HG02623 (cell line): ENCODE results near the gene BCR.
"Not testable (repeated sequence)": the region's sequence is repeated elsewhere in the genome, so short reads cannot be mapped to it uniquely, and the experiment has no call there.

Experiments used
- ATAC-seq: cut with Tn5 transposase; IDR thresholded peaks from one replicate; pipeline ENCODE4 v1.9.1; 2021; ENCODE audit warnings: moderate library complexity; ENCODE audit not compliant: unreplicated experiment

BCR gene

DNA sequence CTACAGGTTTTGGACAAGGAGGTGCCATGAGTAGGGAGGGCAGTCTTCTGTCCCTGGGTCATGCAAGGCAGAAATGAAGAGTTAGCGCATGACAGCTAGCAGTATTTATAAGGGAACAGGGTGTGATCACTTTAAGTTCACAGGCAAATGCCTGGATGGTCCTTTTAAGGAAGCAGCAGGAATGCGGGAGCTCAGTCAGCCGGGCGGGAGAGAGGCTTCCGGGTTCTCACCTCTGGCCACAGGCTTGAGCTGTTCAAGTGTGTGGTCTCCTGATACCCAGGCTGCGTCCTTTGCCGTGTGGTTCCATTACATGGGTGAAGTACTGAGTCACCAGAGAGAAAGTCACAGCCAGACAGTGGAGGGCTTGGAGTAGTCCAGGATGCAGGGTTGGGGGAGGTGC lies 105.4 kb downstream of the BCR start:
- no peak for ATAC-seq

DNA sequence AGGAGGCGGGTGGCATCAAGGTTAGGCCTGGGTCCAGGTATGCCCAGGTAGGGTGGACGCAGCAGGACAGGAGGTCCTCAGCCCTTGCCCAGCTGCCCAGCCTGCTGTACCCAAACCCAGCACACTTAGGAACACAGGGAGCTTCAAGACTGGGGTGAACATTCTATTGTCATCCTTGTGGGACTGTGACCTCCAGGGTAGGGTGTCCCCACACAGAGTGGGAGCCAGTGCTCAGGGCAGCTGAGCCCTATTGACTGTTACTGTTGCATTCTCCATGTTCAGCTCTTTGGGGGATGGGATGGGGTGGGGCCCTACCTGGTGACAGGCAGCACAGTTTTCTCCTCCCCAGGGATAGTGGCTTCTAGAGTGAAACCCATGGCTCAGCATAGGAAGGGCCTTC lies 106.0 kb downstream of the BCR start:
- no peak for ATAC-seq

DNA sequence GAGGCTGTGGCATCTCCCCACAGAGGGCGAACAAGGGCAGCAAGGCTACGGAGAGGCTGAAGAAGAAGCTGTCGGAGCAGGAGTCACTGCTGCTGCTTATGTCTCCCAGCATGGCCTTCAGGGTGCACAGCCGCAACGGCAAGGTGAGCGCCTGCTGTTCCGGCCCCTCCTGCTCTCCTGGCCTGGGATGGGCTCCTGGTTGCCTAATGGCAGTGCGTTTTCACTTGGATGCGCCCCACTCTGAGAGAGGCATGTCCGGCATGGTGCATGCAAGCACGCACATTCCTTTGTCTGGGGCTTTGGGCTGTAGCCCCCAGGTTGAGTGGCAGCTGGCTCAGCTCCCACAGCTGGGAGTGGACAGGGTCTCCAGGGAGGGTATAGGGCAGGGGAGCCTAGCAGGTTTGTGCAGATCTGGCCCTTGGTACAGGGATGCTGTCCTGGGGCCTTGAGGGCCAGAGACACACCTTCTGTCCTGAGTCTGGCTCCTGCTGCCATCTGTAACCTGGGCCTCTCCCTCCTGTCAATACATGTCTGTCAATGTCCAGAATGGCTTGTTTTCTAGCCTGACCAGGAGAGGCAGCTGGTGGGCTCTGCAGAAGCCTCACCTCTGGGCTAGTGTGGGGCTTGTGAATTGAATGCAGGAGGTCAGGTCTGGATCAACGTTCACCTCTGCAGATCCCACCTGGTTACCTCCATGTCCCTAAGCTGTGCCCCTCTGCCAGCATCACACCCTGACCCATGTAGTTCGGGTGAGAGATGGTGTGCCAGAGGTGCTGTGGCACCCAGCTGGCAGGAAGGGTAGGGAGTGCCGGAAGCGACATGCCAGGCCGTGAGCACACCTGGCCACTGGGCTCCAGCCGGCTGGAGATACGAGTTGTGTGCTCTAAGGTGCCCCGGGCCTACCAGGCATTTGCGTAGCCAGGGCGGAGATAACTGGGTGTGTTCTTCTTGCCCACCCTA lies 107.1 kb downstream of the BCR start:
- no peak for ATAC-seq

DNA sequence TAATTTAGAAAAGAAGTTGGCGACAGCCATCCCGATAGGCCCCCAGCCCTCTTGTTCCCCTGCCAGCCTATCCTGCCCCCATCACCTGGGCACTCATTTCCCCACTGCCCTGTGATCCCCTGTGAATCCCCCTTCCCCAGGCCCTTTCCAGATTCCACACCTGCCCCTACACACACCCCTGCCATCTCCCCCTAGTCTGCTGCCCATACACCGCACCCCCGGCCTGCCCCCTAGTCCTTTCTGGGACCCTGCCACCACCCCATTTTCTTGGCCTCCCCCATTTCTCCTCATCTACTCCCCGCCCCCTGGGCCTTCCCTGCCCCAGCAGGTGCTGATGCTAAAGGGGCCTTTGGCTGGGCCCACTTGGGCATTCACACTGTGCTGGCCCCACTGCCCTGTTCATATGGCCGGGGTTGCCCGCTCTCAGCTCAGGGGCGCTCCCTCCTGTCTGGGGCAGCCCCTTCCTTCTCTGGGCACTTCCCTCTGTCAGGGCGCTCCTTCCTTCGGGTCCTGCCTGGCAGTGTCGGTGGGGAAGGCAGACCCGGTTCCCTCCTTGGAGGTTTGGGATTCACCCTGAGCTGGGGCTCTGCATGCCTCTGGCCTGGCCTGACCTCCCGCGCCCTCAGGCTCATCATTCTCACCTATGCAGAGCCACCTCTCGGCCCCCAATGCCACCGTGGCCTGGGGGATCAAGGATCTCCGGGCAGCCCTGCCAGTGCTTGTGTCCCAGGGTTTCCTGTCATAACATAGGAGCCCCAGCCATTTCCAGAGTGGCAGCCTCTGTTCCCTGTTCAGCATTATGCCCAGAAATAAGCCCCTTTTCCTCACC lies 108.2 kb downstream of the BCR start:
- no peak for ATAC-seq

DNA sequence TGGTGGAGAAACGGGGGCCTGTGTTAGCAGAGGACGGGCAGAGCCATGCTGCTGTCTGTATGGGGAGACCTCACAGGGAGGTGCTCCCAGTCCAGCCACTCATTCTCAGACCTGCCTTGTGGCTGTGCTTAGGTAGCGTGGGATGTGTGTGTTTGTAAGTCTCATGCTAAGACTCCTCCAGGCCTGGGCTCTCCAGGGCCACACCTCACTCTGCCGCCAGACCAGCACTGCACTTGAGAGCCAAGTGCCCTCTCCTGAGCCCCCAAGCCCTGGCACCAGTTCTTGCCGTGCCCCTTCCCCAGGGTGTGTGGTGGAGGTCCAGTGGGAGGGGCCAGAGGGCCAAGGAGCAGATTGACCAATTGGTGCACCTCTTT lies 108.8 kb downstream of the BCR start:
- ATAC-seq: no peak

DNA sequence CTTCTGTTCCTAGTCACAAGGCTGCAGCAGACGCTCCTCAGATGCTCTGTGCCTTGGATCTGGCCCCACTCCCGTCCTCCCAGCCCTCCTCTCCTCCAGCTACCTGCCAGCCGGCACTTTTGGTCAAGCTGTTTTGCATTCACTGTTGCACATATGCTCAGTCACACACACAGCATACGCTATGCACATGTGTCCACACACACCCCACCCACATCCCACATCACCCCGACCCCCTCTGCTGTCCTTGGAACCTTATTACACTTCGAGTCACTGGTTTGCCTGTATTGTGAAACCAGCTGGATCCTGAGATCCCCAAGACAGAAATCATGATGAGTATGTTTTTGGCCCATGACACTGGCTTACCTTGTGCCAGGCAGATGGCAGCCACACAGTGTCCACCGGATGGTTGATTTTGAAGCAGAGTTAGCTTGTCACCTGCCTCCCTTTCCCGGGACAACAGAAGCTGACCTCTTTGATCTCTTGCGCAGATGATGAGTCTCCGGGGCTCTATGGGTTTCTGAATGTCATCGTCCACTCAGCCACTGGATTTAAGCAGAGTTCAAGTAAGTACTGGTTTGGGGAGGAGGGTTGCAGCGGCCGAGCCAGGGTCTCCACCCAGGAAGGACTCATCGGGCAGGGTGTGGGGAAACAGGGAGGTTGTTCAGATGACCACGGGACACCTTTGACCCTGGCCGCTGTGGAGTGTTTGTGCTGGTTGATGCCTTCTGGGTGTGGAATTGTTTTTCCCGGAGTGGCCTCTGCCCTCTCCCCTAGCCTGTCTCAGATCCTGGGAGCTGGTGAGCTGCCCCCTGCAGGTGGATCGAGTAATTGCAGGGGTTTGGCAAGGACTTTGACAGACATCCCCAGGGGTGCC lies 109.8 kb downstream of the BCR start:
- ATAC-seq: no peak

DNA sequence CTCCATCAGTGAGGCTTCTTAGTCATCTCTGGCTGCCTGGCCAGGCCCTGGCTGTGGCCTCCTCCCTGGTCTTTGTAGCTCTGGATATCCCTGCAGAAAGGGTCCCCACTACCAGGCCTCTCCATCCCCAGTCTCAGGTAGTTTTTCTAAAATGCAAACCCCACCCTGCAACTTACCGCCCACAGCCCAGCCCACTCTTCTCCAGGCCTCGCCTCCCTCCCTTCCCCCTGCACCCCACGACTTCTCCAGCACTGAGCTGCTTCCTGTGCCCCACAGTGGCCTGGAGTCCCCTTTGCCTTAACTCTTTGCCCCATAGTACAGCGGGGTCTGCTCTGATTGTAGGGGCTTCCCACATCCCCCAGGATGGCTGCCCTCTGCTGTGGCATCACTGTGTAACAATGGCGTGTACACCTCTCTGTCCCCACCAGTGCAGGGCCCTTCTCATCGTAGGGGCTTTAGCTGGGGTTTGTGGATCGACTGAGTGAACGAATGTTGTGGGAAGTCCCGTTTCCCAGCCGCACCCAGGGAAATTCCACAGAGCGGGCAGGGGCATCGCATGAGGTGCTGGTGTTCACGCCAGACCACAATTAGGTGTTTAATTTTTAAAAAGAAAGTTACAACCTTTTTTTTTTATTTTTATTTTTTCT lies 111.6 kb downstream of the BCR start:
- ATAC-seq: no peak

DNA sequence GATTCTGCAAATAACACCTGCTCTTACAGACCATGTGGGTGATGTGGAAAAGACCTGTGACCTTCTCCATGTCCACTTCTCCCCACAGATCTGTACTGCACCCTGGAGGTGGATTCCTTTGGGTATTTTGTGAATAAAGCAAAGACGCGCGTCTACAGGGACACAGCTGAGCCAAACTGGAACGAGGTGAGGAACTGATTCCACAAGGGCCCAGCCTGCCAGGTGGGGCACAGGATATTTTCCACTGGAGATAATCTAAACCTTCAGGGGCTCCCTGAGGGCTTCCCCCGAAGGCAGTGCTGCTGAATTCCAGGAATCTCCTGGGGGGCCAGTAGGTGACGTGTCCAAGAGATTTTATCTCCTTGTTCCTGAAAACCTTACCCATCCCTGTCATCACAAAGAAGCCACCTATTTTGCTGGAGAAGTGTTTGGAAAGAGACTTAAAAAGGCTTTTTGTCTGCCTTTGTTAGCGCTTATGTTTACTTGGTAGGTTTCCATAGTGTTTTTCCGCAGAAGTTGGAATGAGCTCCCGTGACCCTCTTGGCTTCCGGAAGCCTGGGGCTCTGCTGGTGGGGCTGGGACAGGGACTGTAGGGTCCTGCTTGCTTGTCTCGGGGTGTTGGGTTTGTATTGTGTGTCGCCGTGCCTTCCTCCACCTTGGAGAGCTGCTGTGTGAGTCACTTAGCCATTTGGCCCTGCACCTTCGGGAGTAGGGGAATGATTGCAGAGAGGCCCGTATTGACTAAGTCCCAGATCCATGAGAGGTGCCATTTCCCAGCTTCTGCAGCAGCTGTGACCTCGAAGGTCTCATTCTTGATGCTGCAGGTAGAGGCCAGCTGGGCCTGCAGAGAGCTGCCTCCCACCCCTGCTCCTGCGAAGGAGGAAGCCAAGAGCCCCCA lies 112.4 kb downstream of the BCR start:
- no peak for ATAC-seq

DNA sequence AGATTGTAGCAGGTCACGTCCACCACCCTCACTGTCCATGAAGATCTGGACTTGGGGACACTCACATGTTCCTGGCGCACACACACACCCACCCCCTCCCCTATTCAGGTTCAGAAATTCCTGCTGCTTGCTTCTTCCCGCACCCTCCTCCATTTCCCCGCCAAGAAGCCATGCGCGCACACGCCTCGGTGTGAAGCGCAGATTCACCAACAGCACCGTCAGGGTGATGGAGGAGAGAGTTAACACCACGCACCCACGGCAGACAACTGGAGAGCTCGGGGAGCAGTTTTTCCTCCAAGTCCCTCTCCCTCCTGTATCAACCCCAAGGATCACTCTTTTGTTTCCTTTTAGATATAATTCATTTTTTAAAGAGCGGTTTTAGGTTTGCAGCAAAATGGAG lies 113.4 kb downstream of the BCR start:
- no peak for ATAC-seq

DNA sequence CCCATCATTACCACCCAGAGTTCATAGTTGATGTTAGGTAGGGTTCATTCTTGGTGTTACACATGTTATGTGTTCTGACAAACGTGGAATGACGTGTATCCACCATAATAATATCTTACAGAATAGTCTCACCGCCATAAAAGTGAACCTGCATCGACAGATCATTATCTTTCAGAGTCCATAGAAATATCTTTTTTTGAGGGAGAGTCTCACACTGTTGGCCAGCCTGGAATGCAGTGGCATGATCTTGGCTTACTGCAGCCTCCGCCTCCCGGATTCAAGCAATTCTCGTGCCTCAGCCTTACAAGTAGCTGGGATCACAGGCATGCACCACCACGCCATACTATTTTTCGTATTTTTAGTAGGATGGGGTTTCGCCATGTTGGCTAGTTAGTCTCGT lies 113.9 kb downstream of the BCR start:
- ATAC-seq: no peak

DNA sequence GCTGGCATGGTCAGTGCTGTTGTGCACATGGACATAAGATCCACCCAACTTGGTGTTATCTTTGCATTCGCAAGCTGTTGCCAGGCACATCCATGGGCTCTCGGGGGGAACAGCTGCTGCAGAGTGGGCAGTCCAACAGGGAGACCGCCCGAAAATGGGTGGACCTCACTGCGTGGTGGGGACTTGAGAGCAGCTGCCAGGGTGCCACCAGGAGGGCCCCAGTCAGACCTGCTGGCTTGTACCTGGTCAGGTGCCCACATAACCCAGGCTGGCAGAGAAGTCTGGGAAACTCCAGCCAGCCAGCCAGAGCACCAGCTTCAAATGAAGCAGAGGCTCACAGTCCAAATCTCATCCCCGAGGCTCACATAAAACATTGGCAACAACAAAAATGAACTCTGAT lies 120.2 kb downstream of the BCR start:
- ATAC-seq: no peak

DNA sequence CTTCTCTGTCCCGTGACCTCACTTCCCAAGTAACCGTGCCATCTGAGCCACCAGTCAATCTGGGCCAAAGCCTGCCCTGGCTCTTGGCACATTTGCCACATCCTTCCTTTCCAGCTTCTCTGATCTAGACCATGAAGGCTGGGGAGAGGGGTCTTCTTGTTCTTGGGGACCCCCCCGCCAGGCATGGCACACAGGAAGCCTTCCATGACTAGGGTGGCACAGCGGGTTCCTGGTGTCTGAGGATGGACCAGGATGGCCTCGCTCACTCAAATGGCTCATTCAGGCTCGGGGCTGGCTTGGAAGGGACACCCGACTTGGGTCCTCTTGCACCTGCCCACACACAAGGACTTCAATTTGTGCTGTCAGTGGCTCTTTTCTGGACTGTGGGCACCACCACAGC lies 121.3 kb downstream of the BCR start:
- ATAC-seq: no peak

DNA sequence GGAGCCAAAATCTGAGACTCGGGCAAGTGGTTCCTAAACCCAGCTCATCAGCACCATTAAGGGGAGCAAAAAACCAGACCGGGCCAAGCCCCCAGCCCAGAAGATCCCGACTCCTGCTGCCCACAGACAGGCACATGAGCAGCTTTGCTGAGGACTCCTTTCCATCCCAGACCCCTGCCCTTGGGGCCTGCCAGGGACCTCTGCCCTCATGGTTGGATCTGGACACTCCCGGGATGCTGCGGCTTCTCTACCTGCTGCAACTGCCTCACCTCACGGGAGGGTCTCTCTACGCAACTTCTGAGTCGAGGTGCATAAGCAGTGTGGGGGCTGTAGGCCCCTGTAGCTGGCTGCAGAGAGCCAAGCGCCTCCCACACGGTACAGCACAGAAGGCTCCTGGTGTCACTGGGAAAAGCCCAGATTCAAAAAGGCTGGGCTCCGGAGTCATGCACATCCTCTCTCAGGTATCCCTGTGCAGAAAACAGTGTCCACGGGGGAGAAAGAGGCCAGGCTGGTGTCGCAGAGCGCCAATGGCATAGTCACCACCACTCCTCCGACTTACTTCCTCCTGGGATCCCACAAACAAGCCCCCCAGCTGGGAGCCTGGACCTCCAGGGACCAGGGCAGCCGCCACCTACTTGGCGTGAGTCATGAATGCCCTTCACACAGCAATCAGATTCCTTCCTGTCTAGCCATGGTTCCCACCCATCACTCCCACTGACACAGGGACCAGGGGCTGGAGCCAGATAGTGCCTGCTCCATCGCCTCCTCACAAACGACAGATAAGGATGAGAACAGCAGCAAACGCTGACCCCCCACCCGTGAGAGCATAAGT lies 122.1 kb downstream of the BCR start:
- no peak for ATAC-seq

DNA sequence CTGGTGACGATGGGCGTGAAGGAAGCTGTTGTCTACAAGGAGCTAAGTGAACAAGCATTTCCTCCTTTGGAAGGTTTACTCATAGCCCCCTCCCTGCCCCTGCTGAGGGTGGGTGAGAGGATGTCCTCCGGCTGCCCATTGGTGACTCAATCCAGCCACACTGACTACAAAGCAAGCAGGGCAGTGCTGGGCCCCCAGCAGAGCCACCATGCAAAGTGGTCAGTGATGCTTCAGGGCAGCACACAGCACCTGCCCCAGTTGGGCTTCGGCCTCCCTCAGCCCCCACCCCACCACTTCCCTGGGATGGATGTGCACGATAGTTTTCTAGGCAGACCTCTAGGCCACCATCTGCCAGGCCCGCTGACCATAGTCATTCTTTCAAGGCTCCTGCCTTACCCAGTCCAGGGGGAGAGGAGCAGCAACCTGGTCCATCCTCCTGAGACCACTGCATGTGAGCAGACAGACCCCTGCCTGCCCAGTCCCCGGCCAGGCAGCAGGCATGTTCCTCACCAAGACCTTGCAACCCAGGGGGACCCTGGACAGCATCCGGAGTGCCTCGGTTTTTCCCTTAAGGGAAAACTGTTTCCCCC lies 125.1 kb downstream of the BCR start:
- ATAC-seq: no peak

DNA sequence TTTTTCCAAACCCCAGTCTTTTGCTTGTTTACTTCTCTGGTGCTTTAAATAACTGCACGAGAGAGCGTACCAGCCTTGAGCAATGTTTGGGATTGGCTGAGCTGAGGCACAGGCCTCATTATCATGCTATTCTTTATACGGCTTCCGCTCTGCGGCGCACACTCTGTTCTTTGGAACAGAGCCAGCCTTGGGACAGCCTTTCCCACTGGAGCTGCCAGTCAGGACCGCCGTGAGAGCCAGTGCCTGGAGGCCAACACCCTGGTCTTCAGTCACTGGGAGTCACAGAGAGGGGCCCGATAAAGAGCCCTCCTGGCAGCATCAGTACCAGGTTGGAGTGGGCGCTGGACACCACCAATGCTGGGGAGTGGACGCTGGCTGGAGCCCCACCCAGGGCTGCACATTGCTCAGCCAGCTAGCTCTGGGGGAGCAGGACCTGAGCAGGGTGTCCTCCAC lies 125.6 kb downstream of the BCR start:
- no peak for ATAC-seq

DNA sequence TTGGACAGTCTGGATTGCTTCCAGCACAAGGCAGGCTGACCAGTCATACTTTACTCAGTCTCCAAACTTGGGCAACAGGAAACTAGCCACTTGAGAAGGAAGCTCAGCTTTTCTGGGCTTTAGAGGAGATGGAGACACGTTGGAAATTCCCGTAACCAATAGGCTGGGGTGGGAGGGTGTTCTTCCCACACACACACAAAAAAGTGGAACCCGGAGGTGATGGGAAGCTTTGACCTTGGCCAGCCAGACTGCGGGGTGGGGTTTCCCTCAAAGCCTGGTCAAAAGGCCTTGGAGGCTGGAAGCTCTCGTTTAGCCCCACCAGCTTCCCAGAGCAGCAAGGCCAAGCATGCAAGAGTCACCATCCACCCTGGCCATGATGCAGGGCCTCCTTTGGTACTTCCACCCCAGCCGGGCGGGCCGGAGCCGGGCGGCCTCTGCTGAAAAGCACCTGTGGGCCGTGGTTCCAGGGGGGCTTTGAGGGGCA lies 126.2 kb downstream of the BCR start:
- no peak for ATAC-seq

DNA sequence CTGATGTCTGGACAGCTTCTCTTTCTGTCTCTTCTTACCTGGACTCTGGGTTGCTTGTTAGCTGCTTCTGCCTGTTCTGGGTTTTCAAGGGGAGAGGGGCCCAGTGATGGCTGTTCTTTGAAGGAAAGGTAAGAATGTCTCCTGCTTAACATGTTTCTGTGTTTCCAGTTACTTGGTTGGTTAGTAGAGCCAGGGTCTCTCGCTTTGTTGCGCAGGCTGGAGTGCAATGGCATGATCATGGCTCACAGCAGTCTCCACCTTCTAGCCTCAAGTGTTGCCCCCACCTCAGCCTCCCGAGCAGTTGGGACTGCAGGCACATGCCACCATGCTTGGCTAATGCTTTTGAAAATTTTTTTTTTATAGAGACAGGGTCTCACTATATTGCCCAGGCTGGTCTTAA lies 126.6 kb downstream of the BCR start:
- ATAC-seq: no peak

DNA sequence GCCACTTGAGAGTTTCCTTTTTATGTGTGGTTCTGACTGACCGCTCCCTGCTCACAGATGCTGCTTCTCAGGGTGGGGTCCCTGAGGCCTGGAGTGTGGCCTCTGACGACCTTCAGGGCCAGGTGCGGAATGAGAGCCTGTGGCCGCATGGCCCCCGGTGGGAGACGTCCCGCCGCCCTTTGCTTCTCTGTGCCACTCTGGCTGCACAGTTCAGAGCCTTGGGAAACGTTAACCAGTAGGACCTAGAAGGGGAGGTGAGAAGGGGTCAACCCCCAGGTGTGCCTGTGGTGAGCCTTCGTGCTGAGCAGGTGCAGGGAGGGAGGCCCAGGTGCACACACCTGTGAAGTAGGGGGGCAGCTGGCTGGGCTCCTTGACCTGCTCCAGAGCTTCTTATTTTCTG lies 127.2 kb downstream of the BCR start:
- not testable (repeated sequence) for ATAC-seq
